Measurements from ENCODE around the gene APOL1.

GRCh38 chr22:36316419-36316818 is 63.5 kb downstream of the APOL1 start:
- TF ChIP-seq CTCF (IDR thresholded peaks at IDR 0.05) = no peak
- no peak for TF ChIP-seq POLR2A (IDR thresholded peaks at IDR 0.05)

Data from lower leg skin (tissue), 3 donors.